ENCODE data around the gene ADAT2.

ADAT2 gene

GRCh38 chr6:143385636-143386035, 64.9 kb downstream of the ADAT2 start:
- Histone ChIP-seq H3K79me2 (no peaks in the 10 kb centered on the region), H3K27ac (no peak overlapping the region), H3K27me3 (ENCODE audit: control insufficient read depth, insufficient read depth, low read length) (no peaks in the 10 kb centered on the region), H3K9me3 (ENCODE audit: control insufficient read depth, low read length) (no peaks in the 10 kb centered on the region), H2AFZ (no peak overlapping the region), H3K4me2 (ENCODE audit: low read length) (no peak overlapping the region), H3K9ac (no peak overlapping the region), H3K36me3 (ENCODE audit: control insufficient read depth, insufficient read depth, low read length) (no peaks in the 10 kb centered on the region), H3K4me3 (ENCODE audit: low read depth, low read length) (no peak overlapping the region), H3K4me1 (no peaks in the 10 kb centered on the region)
- TF ChIP-seq, protein P1, sequence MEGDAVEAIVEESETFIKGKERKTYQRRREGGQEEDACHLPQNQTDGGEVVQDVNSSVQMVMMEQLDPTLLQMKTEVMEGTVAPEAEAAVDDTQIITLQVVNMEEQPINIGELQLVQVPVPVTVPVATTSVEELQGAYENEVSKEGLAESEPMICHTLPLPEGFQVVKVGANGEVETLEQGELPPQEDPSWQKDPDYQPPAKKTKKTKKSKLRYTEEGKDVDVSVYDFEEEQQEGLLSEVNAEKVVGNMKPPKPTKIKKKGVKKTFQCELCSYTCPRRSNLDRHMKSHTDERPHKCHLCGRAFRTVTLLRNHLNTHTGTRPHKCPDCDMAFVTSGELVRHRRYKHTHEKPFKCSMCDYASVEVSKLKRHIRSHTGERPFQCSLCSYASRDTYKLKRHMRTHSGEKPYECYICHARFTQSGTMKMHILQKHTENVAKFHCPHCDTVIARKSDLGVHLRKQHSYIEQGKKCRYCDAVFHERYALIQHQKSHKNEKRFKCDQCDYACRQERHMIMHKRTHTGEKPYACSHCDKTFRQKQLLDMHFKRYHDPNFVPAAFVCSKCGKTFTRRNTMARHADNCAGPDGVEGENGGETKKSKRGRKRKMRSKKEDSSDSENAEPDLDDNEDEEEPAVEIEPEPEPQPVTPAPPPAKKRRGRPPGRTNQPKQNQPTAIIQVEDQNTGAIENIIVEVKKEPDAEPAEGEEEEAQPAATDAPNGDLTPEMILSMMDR (IDR thresholded peaks at IDR 0.05), result no peak

DNA sequence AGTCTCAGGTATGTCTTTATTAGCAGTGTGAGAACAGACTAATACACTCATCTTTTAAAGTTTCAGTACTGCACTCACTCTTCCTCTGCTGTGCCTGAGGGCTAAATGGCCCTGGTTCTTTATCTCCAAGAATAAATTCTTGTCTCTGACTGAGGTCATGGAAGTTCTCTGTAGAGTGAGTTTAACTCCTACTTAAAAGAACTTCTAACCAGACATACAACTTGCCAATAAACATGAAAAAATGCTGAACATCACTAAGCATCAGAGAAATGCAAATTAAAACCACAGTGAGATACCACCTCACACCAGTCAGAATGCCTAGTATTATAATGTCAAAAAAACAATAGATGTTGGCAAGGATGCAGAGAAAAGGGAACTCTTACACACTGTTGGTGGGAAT, 73.6 kb downstream of the ADAT2 start:
- H3K27me3 ChIP-seq (ENCODE audit: control insufficient read depth, insufficient read depth, low read length), result no peaks in the 10 kb centered on the region
- H2AFZ ChIP-seq, result no peak overlapping the region
- TF ChIP-seq, protein P1 (IDR thresholded peaks at IDR 0.05), result no peak
- H3K9me3 ChIP-seq (ENCODE audit: control insufficient read depth, low read length), result no peaks in the 10 kb centered on the region
- H3K9ac ChIP-seq, result no peak overlapping the region
- H3K79me2 ChIP-seq, result no peaks in the 10 kb centered on the region
- H3K4me2 ChIP-seq (ENCODE audit: low read length), result no peak overlapping the region
- no peak overlapping the region for H3K27ac ChIP-seq
- H3K4me1 ChIP-seq, result no peaks in the 10 kb centered on the region
- no peaks in the 10 kb centered on the region for H3K36me3 ChIP-seq (ENCODE audit: control insufficient read depth, insufficient read depth, low read length)
- no peak overlapping the region for H3K4me3 ChIP-seq (ENCODE audit: low read depth, low read length)

DNA sequence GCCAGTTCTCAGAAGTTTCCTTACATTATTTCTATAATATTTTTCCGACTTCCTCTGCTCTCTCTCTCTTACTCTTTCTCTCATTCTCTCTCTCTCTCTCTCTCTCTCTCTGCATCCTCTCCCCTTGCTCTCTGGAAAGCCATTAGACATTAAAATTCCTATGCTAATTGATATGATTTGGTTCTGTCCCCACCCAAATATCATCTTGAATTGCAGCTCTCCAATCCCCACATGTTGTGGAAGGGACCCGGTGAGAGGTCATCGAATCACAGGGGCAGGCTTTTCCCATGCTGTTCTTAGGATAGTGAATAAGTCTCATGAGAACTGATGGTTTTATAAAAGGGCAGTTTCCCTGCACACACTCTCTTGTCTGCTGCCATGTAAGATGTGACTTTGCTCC, 74.1 kb downstream of the ADAT2 start:
- Histone ChIP-seq H3K4me3 (ENCODE audit: low read depth, low read length) (no peak overlapping the region), H3K27me3 (ENCODE audit: control insufficient read depth, insufficient read depth, low read length) (no peaks in the 10 kb centered on the region), H3K36me3 (ENCODE audit: control insufficient read depth, insufficient read depth, low read length) (no peaks in the 10 kb centered on the region), H3K4me2 (ENCODE audit: low read length) (no peak overlapping the region), H2AFZ (no peak overlapping the region), H3K4me1 (no peaks in the 10 kb centered on the region), H3K79me2 (no peaks in the 10 kb centered on the region), H3K27ac (no peak overlapping the region), H3K9me3 (ENCODE audit: control insufficient read depth, low read length) (no peaks in the 10 kb centered on the region), H3K9ac (no peak overlapping the region)
- TF ChIP-seq, protein P1 (IDR thresholded peaks at IDR 0.05), result no peak

DNA sequence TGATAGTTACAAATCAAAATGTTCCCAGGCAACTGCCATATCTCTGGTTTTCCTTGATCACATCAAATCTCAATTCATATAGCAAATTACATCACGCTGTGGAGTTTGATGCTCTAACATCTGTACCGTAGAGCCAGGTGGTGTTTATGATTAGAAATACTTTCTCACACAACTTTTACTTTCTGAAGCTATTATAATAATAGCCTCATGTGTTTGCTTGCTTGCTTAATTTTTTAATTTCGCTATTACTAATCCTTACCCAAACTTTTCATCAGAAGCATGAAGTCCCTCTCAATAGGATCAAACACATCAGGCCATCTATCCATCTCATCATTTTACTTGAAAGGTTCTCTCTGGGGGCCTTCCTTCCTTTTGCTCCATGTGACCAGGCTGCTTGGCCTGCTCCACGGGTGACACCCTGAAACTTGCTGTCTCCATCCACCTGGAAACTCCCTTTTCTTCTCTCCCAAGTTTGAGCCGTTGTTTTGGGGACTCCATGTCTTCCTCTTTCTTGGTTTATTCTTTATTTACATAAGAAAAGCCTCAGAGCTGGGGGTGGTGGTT, 75.4 kb downstream of the ADAT2 start:
- Histone ChIP-seq H3K9me3 (ENCODE audit: control insufficient read depth, low read length) (no peaks in the 10 kb centered on the region), H3K9ac (no peak overlapping the region), H3K4me1 (no peaks in the 10 kb centered on the region), H3K4me3 (ENCODE audit: low read depth, low read length) (no peak overlapping the region), H3K27ac (no peak overlapping the region), H3K79me2 (no peaks in the 10 kb centered on the region), H2AFZ (no peak overlapping the region), H3K36me3 (ENCODE audit: control insufficient read depth, insufficient read depth, low read length) (no peaks in the 10 kb centered on the region), H3K27me3 (ENCODE audit: control insufficient read depth, insufficient read depth, low read length) (no peaks in the 10 kb centered on the region), H3K4me2 (ENCODE audit: low read length) (no peak overlapping the region)
- TF ChIP-seq, protein P1 (IDR thresholded peaks at IDR 0.05), result no peak

GRCh38 chr6:143374014-143374413, 76.5 kb downstream of the ADAT2 start:
- Histone ChIP-seq H3K27me3 (ENCODE audit: control insufficient read depth, insufficient read depth, low read length) (no peaks in the 10 kb centered on the region), H3K79me2 (no peaks in the 10 kb centered on the region), H3K9ac (no peak overlapping the region), H2AFZ (no peak overlapping the region), H3K36me3 (ENCODE audit: control insufficient read depth, insufficient read depth, low read length) (no peaks in the 10 kb centered on the region), H3K4me2 (ENCODE audit: low read length) (no peak overlapping the region), H3K4me1 (no peaks in the 10 kb centered on the region), H3K4me3 (ENCODE audit: low read depth, low read length) (no peak overlapping the region), H3K27ac (no peak overlapping the region), H3K9me3 (ENCODE audit: control insufficient read depth, low read length) (no peaks in the 10 kb centered on the region)
- TF ChIP-seq, protein P1 (IDR thresholded peaks at IDR 0.05), result no peak
